NCI-H128 (cell line): ENCODE measurements around the gene STEEP1.
"Not testable (repeated sequence)": the region's sequence is repeated elsewhere in the genome, so short reads cannot be mapped to it uniquely, and the experiment has no call there.

Source experiments
- DNase-seq: peaks from one replicate; lab custom pipeline; 2025; ENCODE audit not compliant: unreplicated experiment; lab: John Stamatoyannopoulos, UW

The STEEP1 gene

GRCh38 chrX:119529345-119530276, 35.6 kb downstream of the STEEP1 start:
- DNase-seq = no peak

GRCh38 chrX:119523664-119524184, 41.5 kb downstream of the STEEP1 start:
- no peak for DNase-seq

DNA sequence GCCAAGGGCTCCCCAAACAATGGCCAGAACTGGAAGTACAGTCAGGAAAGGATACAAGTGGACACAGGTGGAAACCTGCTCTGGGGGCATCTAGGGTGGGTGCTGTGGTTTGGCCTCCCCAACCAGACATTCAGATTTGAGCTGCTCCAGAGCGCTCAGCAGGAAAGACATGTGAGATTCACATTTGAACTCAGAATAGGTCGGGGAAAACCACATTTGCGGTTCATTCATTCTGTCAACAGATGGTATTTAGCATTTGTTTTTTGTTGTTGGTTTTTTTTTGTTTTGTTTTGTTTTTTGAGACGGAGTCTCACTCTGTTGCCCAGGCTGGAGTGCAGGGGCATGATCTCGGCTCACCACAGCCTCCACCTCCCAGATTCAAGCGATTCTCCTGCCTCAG, 44.0 kb downstream of the STEEP1 start:
- no peak for DNase-seq

DNA sequence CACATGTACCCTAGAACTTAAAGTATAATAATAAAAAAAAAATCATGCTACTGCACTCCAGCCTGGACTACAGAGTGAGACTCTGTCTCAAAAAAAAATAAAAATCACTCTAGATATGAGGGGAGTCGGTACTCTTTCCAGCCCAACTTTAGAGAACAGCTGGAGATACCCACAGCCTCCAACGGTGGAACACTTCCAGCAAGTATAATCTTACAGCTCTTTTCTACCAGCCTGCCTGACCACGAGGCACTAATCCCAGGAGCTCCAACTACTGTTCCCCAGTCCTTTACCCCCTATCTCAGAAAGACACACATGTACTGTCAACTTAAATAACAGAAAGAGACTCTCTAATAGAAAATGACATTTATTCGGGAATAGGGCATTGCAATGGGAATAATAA, 46.8 kb downstream of the STEEP1 start:
- DNase-seq = no peak

DNA sequence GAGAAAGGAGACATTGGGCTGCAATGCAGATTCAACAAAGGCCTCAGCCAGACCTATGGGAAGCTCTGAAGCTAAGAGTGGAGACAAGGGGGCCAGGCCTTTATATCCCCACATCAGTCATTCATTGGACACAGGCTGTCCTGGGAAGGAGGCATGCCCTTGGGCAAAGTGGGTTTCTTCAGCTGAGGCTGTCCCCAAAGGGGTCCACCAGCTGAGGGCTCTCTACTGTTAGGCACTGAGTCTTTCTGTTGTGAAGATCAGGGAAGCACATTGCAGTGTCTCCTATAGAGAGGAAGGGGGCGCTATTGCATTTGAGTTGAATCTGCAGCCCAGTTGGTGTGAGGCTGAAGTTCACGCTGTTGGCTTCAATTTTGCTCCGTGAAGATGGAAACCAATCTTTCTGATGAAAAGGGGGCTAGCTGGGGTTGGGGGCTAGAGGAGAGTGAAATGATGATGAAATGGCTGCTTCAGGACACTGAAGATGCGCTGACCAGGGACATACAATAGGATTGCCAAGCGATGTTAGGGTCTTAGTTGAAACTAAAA, 49.0 kb downstream of the STEEP1 start:
- peak; percentile 17 for DNase-seq

- DNase-seq = peak; percentile 48
Observed at GRCh38 chrX:119512146-119512800, 52.9 kb downstream of the STEEP1 start.

DNA sequence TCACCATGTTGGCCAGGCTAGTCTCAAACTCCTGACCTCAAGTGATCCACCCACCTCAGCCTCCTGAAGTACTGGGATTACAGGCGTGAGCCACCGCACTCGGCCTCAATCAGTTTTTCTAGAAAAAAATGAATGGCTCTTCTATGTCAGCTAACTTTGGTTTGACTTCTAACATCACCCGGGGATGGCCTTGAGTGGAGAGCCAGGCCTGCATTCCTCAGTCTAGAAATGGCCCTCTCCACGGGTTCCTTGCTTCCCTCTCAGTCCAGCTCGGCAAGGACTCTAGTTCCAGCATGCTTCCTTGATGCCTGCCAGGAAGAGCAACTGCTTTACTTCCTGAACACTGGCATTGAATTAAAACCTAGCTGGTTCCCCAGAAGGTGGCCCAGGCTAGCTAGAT, 58.0 kb downstream of the STEEP1 start:
- no peak for DNase-seq

DNA sequence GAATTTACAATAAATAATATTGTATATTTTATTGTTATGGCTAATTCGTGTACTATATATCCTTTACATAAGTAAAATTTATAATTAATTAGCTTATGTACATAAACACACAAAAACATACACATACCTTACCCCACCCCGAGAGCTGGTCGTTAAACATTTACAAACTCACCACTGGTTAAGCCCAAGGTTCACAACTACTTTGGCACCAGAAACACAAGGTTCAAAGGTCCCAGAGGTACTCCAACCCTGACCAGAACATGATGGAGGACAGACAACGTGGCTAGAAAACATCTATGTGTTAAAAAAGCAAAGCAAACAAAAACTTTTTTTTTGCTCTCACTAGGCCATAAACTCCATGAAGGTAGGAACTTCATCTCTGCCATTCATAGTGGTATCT, 59.3 kb downstream of the STEEP1 start:
- no peak for DNase-seq

DNA sequence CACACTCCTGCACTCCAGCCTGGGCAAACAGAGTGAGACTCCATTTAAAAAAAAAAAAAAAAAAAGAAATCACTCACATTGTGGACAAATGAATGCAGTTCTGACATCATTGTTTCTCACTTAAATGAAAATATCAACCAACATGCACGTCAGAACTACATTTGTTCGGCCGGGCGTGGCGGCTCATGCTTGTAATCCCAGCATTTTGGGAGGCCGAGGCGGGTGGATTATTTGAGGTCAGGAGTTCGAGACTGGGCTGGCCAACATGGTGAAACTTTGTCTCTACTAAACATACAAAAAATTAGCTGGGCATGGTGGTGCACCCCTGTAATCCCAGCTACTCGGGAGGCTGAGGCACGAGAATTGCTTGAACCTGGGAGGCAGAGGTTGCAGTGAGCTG, 60.1 kb downstream of the STEEP1 start:
- DNase-seq = not testable (repeated sequence)

DNA sequence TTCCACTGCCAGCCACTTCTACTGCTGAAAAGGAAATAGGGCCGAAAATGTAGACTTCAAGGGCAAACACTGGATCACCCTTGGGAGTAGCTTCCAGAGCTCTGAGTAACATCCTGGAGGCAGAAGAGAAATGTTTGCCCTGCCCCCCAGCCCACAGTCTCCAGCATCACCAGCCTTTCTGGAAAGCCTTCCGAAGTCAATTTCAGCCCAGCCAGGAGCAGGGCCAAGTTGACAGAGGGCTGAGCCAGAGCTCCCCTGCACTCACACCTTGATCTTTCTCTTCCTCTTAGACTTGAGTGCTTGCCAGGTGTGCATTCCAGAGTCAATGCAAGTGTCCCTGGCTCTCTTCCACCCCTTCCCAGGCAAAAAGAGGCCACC, 61.7 kb downstream of the STEEP1 start:
- no peak for DNase-seq

DNA sequence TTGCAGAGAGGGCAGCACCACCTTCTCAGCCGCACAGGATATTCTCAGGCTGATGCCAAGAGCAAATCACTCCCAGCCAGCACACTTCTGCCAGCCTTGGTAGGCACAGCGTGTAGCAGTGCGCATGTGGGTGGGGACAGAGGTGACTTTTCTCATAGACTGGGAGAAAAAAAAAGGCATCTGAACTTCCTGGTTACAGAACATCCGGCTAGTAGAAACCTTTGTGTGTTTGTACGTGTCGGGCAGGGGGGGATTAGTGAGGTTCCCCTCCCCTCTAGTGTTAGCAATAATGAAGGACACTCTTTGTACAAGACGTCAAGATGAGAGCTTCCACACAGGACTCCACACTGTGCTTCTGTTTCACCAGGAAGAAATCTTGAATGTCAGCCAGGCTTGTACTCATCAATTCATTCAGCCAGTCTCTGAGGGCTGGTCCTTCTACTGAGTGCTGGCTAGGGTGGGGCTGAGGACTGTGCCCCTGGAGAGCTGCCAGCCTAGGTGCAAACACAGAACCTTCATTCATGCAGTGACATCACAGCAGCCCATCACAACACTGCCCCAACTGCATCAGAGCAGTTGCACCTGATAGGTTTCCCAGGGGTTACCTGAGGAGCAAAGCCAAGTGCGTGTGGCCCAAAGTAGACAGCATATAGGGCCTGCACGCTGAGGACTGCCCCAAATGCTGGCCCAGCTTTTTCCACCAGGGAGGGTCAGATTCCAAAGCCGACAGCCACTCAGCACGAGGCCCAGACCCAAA, 62.3 kb downstream of the STEEP1 start:
- peak; percentile 27 for DNase-seq

DNA sequence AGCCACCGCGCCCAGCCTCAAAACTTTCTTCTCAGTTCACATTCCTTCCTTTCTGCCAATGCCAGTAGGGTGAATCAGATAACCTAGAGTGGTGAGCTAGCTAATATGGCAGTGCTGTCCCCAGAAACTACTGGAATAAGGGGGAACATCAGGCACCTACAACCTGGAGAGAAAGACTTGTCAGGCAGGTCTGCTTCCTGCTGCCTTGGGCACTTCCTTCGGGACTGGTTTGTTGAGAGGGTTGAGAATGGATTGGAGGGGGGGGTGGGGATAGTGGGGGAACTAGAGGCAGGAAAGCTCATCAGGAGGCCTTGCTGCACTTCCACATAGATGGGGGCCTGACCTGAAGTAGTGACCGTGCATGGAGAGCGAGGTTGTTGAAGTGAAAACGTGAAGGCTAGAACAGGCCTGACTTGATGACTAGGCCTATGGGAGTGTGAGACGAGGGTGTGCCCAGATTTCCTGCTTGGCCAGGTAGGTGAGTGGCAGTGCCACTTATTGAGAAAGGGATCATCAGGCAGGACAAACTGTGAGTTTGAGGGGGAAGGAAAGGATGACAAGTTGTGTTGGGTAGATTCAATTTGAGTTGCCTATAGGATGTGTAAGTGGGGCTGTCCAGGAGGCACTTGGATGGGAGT, 63.6 kb downstream of the STEEP1 start:
- DNase-seq = no peak

GRCh38 chrX:119500061-119500800, 65.0 kb downstream of the STEEP1 start:
- no peak for DNase-seq

DNA sequence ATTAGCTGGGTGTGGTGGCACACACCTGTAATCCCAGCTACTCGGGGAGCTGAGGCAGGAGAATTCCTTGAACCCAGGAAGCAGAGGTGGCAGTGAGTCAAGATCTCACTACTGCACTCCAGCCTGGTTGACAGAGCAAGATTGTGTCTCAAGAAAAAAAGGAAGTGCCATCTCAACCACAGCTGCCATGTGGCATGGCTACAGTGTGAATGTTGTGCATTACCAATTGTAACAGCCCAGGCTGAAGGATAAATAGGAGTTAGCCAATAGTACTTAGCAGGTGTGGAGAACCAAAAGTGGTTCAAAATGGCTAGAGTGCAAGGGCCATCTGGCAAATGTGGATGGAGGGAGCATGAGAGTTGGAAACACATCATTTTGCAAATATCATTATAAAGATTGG, 68.0 kb downstream of the STEEP1 start:
- DNase-seq = no peak

GRCh38 chrX:119495734-119496726, 69.2 kb downstream of the STEEP1 start:
- no peak for DNase-seq

DNA sequence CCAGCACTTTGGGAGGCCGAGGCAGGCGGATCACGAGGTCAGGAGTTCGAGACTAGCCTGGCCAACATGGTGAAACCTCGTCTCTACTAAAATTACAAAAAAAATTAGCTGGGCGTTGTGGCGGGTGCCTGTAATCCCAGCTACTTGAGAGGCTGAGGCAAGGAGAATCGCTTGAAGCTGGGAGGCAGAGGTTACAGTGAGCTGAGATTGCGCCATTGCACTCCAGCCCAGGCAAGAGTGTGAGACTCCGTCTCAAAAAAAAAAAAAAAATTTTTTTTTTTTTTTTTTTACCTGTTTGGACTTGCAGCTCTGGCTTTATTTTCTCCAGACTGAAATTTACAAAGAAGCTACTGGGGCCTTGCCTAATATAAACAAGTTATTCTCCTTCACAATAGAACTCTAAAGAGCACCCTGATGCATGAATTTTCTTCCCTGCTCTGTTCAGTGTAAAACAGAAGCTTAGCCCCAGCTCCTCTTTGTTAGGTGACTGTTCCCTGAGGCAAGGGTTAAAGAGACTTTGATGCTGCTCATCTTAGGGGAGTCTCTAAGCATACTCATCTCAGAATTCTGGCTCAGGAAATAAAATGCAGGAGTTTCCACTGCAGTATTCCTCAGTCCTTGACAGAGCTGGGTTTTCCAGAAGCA, 71.2 kb downstream of the STEEP1 start:
- DNase-seq = not testable (repeated sequence)

GRCh38 chrX:119492463-119492862, 72.7 kb downstream of the STEEP1 start:
- DNase-seq = no peak
